OCI-LY7 (cell line): ENCODE data around the gene LIFR. TPM values are rescaled to one million over a fixed set of nuclear protein-coding genes. Genes with fewer than 3 reads are reported as not detected.

Source experiments
- BruUV-seq: library from RNA; stranded (reverse); fragments of 400-500 nt; replicated peaks from 2 replicates; lab custom pipeline; 2021; lab: Mats Ljungman, UMichigan
- CTCF ChIA-PET: fragments of 300-600 bp; sonication (Branson Sonifier 250); formaldehyde crosslinking; loops from one replicate; lab custom pipeline; 2022; ENCODE audit warnings: antibody characterized with exemption; ENCODE audit not compliant: unreplicated experiment; lab: Charles Lee
- POLR2A ChIA-PET: fragments of 300-600 bp; sonication (Branson Sonifier 250); formaldehyde crosslinking; loops from one replicate; lab custom pipeline; 2022; ENCODE audit warnings: antibody characterized with exemption; lab: Charles Lee
- DNase-seq: peaks from one replicate; pipeline ENCODE4 v3.0.0-alpha.2; 2015; ENCODE audit warnings: low spot score
- H2AFZ ChIP-seq: fragments of 200-600 bp; sonication (generic), shearing (Covaris generic); 2 replicates; pipeline ENCODE4 v1.6.1; 2014; ENCODE audit warnings: mild to moderate bottlenecking, antibody characterized with exemption, low read length, moderate library complexity
- H3K27ac ChIP-seq: fragments of 200-600 bp; sonication (generic); 2 replicates; pipeline ENCODE4 v1.5.1; 2014; ENCODE audit warnings: mixed run types, low read depth, mild to moderate bottlenecking, moderate library complexity, low read length, inconsistent platforms; ENCODE audit not compliant: poor library complexity, severe bottlenecking
- H3K36me3 ChIP-seq: fragments of 200-600 bp; sonication (generic); 2 replicates; pipeline ENCODE4 v1.6.1; 2014; ENCODE audit warnings: mild to moderate bottlenecking, antibody characterized with exemption, low read length, moderate library complexity, mixed read lengths; ENCODE audit not compliant: insufficient read depth
- H3K4me1 ChIP-seq: fragments of 200-600 bp; sonication (generic); 2 replicates; pipeline ENCODE4 v1.5.1; 2014; ENCODE audit warnings: mild to moderate bottlenecking, low read length; ENCODE audit not compliant: insufficient read depth, poor library complexity, severe bottlenecking
- H3K4me2 ChIP-seq: fragments of 200-600 bp; sonication (generic); 2 replicates; pipeline ENCODE4 v1.6.1; 2014; ENCODE audit warnings: mild to moderate bottlenecking, low read length
- H3K4me3 ChIP-seq: fragments of 200-600 bp; sonication (generic); 2 replicates; pipeline ENCODE4 v1.5.1; 2014; ENCODE audit warnings: mild to moderate bottlenecking, low read depth, low read length; ENCODE audit not compliant: poor library complexity, severe bottlenecking
- H3K79me2 ChIP-seq: fragments of 200-600 bp; sonication (generic); 2 replicates; pipeline ENCODE4 v1.6.1; 2016; ENCODE audit warnings: low read depth, mild to moderate bottlenecking, low read length, moderate library complexity, mixed read lengths; ENCODE audit not compliant: insufficient read depth
- H3K9me2 ChIP-seq: fragments of 200-600 bp; sonication (generic); 2 replicates; pipeline ENCODE4 v1.6.1; 2016; ENCODE audit warnings: mild to moderate bottlenecking, low read length, mixed read lengths; ENCODE audit not compliant: insufficient read depth
- H3K9me3 ChIP-seq: fragments of 200-600 bp; sonication (generic); 2 replicates; pipeline ENCODE4 v1.6.1; 2014; ENCODE audit warnings: mild to moderate bottlenecking, mixed run types, low read length, mixed read lengths
- H4K20me1 ChIP-seq: fragments of 200-600 bp; sonication (generic); 2 replicates; pipeline ENCODE4 v1.6.1; 2014; ENCODE audit warnings: mild to moderate bottlenecking, antibody characterized with exemption, low read length, moderate library complexity, mixed read lengths; ENCODE audit not compliant: insufficient read depth
- CTCF ChIP-seq: fragments of 200-600 bp; sonication (generic); conservative IDR thresholded peaks from 2 replicates; pipeline ENCODE4 v1.5.1; 2014; ENCODE audit warnings: mild to moderate bottlenecking, antibody characterized with exemption, low read length, moderate library complexity, mixed read lengths
- EZH2phosphoT487 ChIP-seq: fragments of 200-600 bp; sonication (generic); IDR thresholded peaks from 2 replicates; pipeline ENCODE4 v1.6.1; 2018; ENCODE audit warnings: low read depth, borderline replicate concordance, mild to moderate bottlenecking, mixed run types, antibody characterized with exemption, low read length, moderate library complexity, mixed read lengths
- intact Hi-C: fragments of 100-400 bp; cut with micrococcal nuclease; formaldehyde crosslinking; loops from one replicate; pipeline ENCODE4 v1.10.0; 2022; ENCODE audit not compliant: unreplicated experiment
- total RNA-seq, 2 experiments: library from RNA; depleted of rRNA in 1 of 2; stranded (reverse); fragments of >200 nt in 1 of 2; shearing (Covaris generic) in 1 of 2; gene quantifications; 2 replicates each; pipeline ENCODE4 v1.2.3, GENCODE V29; 2014 to 2022

Gene LIFR
- total RNA-seq, 2 experiments from 2014 or later, result not detected

GRCh38 chr5:38438757-38439156 is 117.7 kb downstream of the LIFR start:
- Histone ChIP-seq H3K9me2 (no peaks in the 10 kb centered on the region), H3K4me3 (no peak overlapping the region), H3K36me3 (no peaks in the 10 kb centered on the region), H2AFZ (no peak overlapping the region), H3K4me1 (no peaks in the 10 kb centered on the region), H4K20me1 (no peaks in the 10 kb centered on the region), H3K27ac (no peak overlapping the region), H3K79me2 (no peaks in the 10 kb centered on the region), H3K9me3 (no peaks in the 10 kb centered on the region), H3K4me2 (no peak overlapping the region)
- TF ChIP-seq CTCF (no peak), EZH2phosphoT487 (no peak)
- intact Hi-C loops, result no loop called here
- ChIA-PET POLR2A (no interaction called here), CTCF (no interaction called here)
- no TSS peak for BruUV-seq
- no peak for DNase-seq

GRCh38 chr5:38434966-38435705 is 121.3 kb downstream of the LIFR start:
- no peaks in the 10 kb centered on the region for H3K9me3 ChIP-seq
- no TSS peak for BruUV-seq
- intact Hi-C loops, result no loop called here
- H3K79me2 ChIP-seq, result no peaks in the 10 kb centered on the region
- DNase-seq, result no peak
- no peak overlapping the region for H3K27ac ChIP-seq
- ChIA-PET POLR2A (interaction anchor here (0.7 kb wide), 1 partner anchor 364 kb away, joined by 5 read pairs; no protein-coding TSS in a partner anchor), CTCF (no interaction called here)
- no peaks in the 10 kb centered on the region for H3K36me3 ChIP-seq
- no peak overlapping the region for H3K4me3 ChIP-seq
- no peak for TF ChIP-seq EZH2phosphoT487
- no peak for TF ChIP-seq CTCF
- no peaks in the 10 kb centered on the region for H3K9me2 ChIP-seq
- no peaks in the 10 kb centered on the region for H4K20me1 ChIP-seq
- no peak overlapping the region for H2AFZ ChIP-seq
- no peak overlapping the region for H3K4me2 ChIP-seq
- no peaks in the 10 kb centered on the region for H3K4me1 ChIP-seq

GRCh38 chr5:38433160-38433861 is 123.1 kb downstream of the LIFR start:
- no peaks in the 10 kb centered on the region for H3K4me1 ChIP-seq
- no peaks in the 10 kb centered on the region for H3K36me3 ChIP-seq
- H3K9me2 ChIP-seq, result no peaks in the 10 kb centered on the region
- no peaks in the 10 kb centered on the region for H3K79me2 ChIP-seq
- H4K20me1 ChIP-seq, result no peaks in the 10 kb centered on the region
- no peak for DNase-seq
- TF ChIP-seq CTCF, result no peak
- TF ChIP-seq EZH2phosphoT487, result no peak
- H3K4me3 ChIP-seq, result no peak overlapping the region
- no peak overlapping the region for H2AFZ ChIP-seq
- no peak overlapping the region for H3K27ac ChIP-seq
- CTCF ChIA-PET, result no interaction called here
- H3K9me3 ChIP-seq, result no peaks in the 10 kb centered on the region
- intact Hi-C loops, result no loop called here
- H3K4me2 ChIP-seq, result no peak overlapping the region
- BruUV-seq, result no TSS peak
- POLR2A ChIA-PET, result no interaction called here
